ENCODE results near the gene MRPL32.

MRPL32 gene

GRCh38 chr7:42959549-42959948, 27.4 kb downstream of the MRPL32 start:
- Histone ChIP-seq H3K18ac (ENCODE audit: low read length) (no peak overlapping the region), H3K36me3 (replicated peaks in 1 of 2; ENCODE audit: control insufficient read depth in 2 of 2, insufficient read depth in 2 of 2, low read length in 2 of 2) (no peaks in the 10 kb centered on the region), H3K9ac (ENCODE audit: low read depth, low read length, poor library complexity) (no peak overlapping the region), H3K4me1 (ENCODE audit: control insufficient read depth in 2 of 2, insufficient read depth in 1 of 2, low read depth in 1 of 2, low read length in 2 of 2) (no peaks in the 10 kb centered on the region), H3K4me2 (ENCODE audit: insufficient read depth, low read length, poor library complexity, severe bottlenecking) (no peak overlapping the region), H3K14ac (ENCODE audit: low read length) (no peak overlapping the region), H4K8ac (ENCODE audit: low read depth, low read length) (no peak overlapping the region), H3K23ac (ENCODE audit: low read depth, low read length, poor library complexity) (no peak overlapping the region), H3K27ac (replicated peaks; ENCODE audit: low read length) (no peak overlapping the region), H3K79me1 (ENCODE audit: low read depth, low read length) (no peaks in the 10 kb centered on the region), H2AK5ac (ENCODE audit: low read depth, low read length) (no peak overlapping the region), H3K4ac (ENCODE audit: low read length) (no peak overlapping the region), H2AFZ (ENCODE audit: low read length) (no peak overlapping the region), H2BK12ac (ENCODE audit: low read length) (no peak overlapping the region), H4K91ac (ENCODE audit: low read depth, low read length, poor library complexity) (no peak overlapping the region), H2BK5ac (ENCODE audit: low read length) (no peak overlapping the region), H2BK120ac (ENCODE audit: low read depth, low read length) (no peak overlapping the region), H3K27me3 (ENCODE audit: control insufficient read depth in 3 of 3, insufficient read depth in 3 of 3, low read depth in 1 of 3, low read length in 3 of 3) (peaks cover 0 to 7% (median 3%) of the 10 kb centered on the region in 3 experiments), H2BK15ac (ENCODE audit: low read length) (no peak overlapping the region), H3K4me3 (ENCODE audit: low read length in 2 of 2) (no peak overlapping the region), H3K9me3 (replicated peaks in 1 of 2; ENCODE audit: control insufficient read depth in 2 of 2, insufficient read depth in 1 of 2, low read depth in 1 of 2, low read length in 2 of 2) (peaks cover 0 to 9% of the 10 kb centered on the region in 2 donors)
- WGBS, 2 donors (ENCODE audit: extremely low coverage in 2 of 2, insufficient read length in 2 of 2, insufficient replicate concordance in 1 of 2): no CpG with 5 or more reads among the region's 2 CpGs
- DNase-seq (ENCODE audit: low spot score): no peak

GRCh38 chr7:42960762-42961161, 28.6 kb downstream of the MRPL32 start:
- no peak overlapping the region for H3K23ac ChIP-seq (ENCODE audit: low read depth, low read length, poor library complexity)
- no peak overlapping the region for H3K27ac ChIP-seq (replicated peaks; ENCODE audit: low read length)
- no CpG with 5 or more reads among the region's 2 CpGs for WGBS, 2 donors (ENCODE audit: extremely low coverage in 2 of 2, insufficient read length in 2 of 2, insufficient replicate concordance in 1 of 2)
- H2BK5ac ChIP-seq (ENCODE audit: low read length): no peak overlapping the region
- no peak overlapping the region for H2BK120ac ChIP-seq (ENCODE audit: low read depth, low read length)
- H2BK12ac ChIP-seq (ENCODE audit: low read length): no peak overlapping the region
- no peaks in the 10 kb centered on the region for H3K36me3 ChIP-seq (replicated peaks in 1 of 2; ENCODE audit: control insufficient read depth in 2 of 2, insufficient read depth in 2 of 2, low read length in 2 of 2)
- peaks cover 0 to 7% (median 3%) of the 10 kb centered on the region in 3 experiments for H3K27me3 ChIP-seq (ENCODE audit: control insufficient read depth in 3 of 3, insufficient read depth in 3 of 3, low read depth in 1 of 3, low read length in 3 of 3)
- H2BK15ac ChIP-seq (ENCODE audit: low read length): no peak overlapping the region
- no peak for DNase-seq (ENCODE audit: low spot score)
- no peak overlapping the region for H3K4me3 ChIP-seq (ENCODE audit: low read length in 2 of 2)
- no peak overlapping the region for H3K4ac ChIP-seq (ENCODE audit: low read length)
- H2AFZ ChIP-seq (ENCODE audit: low read length): no peak overlapping the region
- H4K91ac ChIP-seq (ENCODE audit: low read depth, low read length, poor library complexity): no peak overlapping the region
- H3K9me3 ChIP-seq (replicated peaks in 1 of 2; ENCODE audit: control insufficient read depth in 2 of 2, insufficient read depth in 1 of 2, low read depth in 1 of 2, low read length in 2 of 2): peaks cover 0 to 9% of the 10 kb centered on the region in 2 donors
- H3K79me1 ChIP-seq (ENCODE audit: low read depth, low read length): no peaks in the 10 kb centered on the region
- H4K8ac ChIP-seq (ENCODE audit: low read depth, low read length): no peak overlapping the region
- no peak overlapping the region for H3K4me2 ChIP-seq (ENCODE audit: insufficient read depth, low read length, poor library complexity, severe bottlenecking)
- no peak overlapping the region for H3K14ac ChIP-seq (ENCODE audit: low read length)
- no peak overlapping the region for H3K9ac ChIP-seq (ENCODE audit: low read depth, low read length, poor library complexity)
- no peaks in the 10 kb centered on the region for H3K4me1 ChIP-seq (ENCODE audit: control insufficient read depth in 2 of 2, insufficient read depth in 1 of 2, low read depth in 1 of 2, low read length in 2 of 2)
- H2AK5ac ChIP-seq (ENCODE audit: low read depth, low read length): no peak overlapping the region
- no peak overlapping the region for H3K18ac ChIP-seq (ENCODE audit: low read length)

GRCh38 chr7:42961170-42961569, 29.0 kb downstream of the MRPL32 start:
- H3K27me3 ChIP-seq (ENCODE audit: control insufficient read depth in 3 of 3, insufficient read depth in 3 of 3, low read depth in 1 of 3, low read length in 3 of 3): peaks cover 0 to 7% (median 3%) of the 10 kb centered on the region in 3 experiments
- H3K9me3 ChIP-seq (replicated peaks in 1 of 2; ENCODE audit: control insufficient read depth in 2 of 2, insufficient read depth in 1 of 2, low read depth in 1 of 2, low read length in 2 of 2): peaks cover 0 to 9% of the 10 kb centered on the region in 2 donors
- no peak overlapping the region for H3K27ac ChIP-seq (replicated peaks; ENCODE audit: low read length)
- H2BK5ac ChIP-seq (ENCODE audit: low read length): no peak overlapping the region
- H2AFZ ChIP-seq (ENCODE audit: low read length): no peak overlapping the region
- no peak overlapping the region for H3K4me3 ChIP-seq (ENCODE audit: low read length in 2 of 2)
- no peak overlapping the region for H2AK5ac ChIP-seq (ENCODE audit: low read depth, low read length)
- H2BK120ac ChIP-seq (ENCODE audit: low read depth, low read length): no peak overlapping the region
- no peak overlapping the region for H3K14ac ChIP-seq (ENCODE audit: low read length)
- H3K9ac ChIP-seq (ENCODE audit: low read depth, low read length, poor library complexity): no peak overlapping the region
- no peak overlapping the region for H3K4me2 ChIP-seq (ENCODE audit: insufficient read depth, low read length, poor library complexity, severe bottlenecking)
- no peak for DNase-seq (ENCODE audit: low spot score)
- H4K91ac ChIP-seq (ENCODE audit: low read depth, low read length, poor library complexity): no peak overlapping the region
- H3K4me1 ChIP-seq (ENCODE audit: control insufficient read depth in 2 of 2, insufficient read depth in 1 of 2, low read depth in 1 of 2, low read length in 2 of 2): no peaks in the 10 kb centered on the region
- H2BK12ac ChIP-seq (ENCODE audit: low read length): no peak overlapping the region
- no peaks in the 10 kb centered on the region for H3K79me1 ChIP-seq (ENCODE audit: low read depth, low read length)
- H4K8ac ChIP-seq (ENCODE audit: low read depth, low read length): no peak overlapping the region
- WGBS, 2 donors (ENCODE audit: extremely low coverage in 2 of 2, insufficient read length in 2 of 2, insufficient replicate concordance in 1 of 2): no CpG with 5 or more reads among the region's 2 CpGs
- no peak overlapping the region for H3K4ac ChIP-seq (ENCODE audit: low read length)
- no peaks in the 10 kb centered on the region for H3K36me3 ChIP-seq (replicated peaks in 1 of 2; ENCODE audit: control insufficient read depth in 2 of 2, insufficient read depth in 2 of 2, low read length in 2 of 2)
- no peak overlapping the region for H2BK15ac ChIP-seq (ENCODE audit: low read length)
- no peak overlapping the region for H3K18ac ChIP-seq (ENCODE audit: low read length)
- H3K23ac ChIP-seq (ENCODE audit: low read depth, low read length, poor library complexity): no peak overlapping the region

- H2AK5ac ChIP-seq (ENCODE audit: low read depth, low read length): no peak overlapping the region
These were observed 32.1 kb downstream of the MRPL32 start for GRCh38 chr7:42964293-42964692.

More at GRCh38 chr7:42964293-42964692, 32.1 kb downstream of the MRPL32 start:
- Histone ChIP-seq H2BK12ac (ENCODE audit: low read length) (no peak overlapping the region), H3K23ac (ENCODE audit: low read depth, low read length, poor library complexity) (no peak overlapping the region), H3K18ac (ENCODE audit: low read length) (no peak overlapping the region), H3K79me1 (ENCODE audit: low read depth, low read length) (no peaks in the 10 kb centered on the region), H3K36me3 (replicated peaks in 1 of 2; ENCODE audit: control insufficient read depth in 2 of 2, insufficient read depth in 2 of 2, low read length in 2 of 2) (no peaks in the 10 kb centered on the region), H3K27me3 (ENCODE audit: control insufficient read depth in 3 of 3, insufficient read depth in 3 of 3, low read depth in 1 of 3, low read length in 3 of 3) (peaks cover 0 to 7% (median 0%) of the 10 kb centered on the region in 3 experiments), H3K4me2 (ENCODE audit: insufficient read depth, low read length, poor library complexity, severe bottlenecking) (no peak overlapping the region), H3K4me1 (ENCODE audit: control insufficient read depth in 2 of 2, insufficient read depth in 1 of 2, low read depth in 1 of 2, low read length in 2 of 2) (no peaks in the 10 kb centered on the region), H3K4ac (ENCODE audit: low read length) (no peak overlapping the region), H2AFZ (ENCODE audit: low read length) (no peak overlapping the region), H3K9me3 (replicated peaks in 1 of 2; ENCODE audit: control insufficient read depth in 2 of 2, insufficient read depth in 1 of 2, low read depth in 1 of 2, low read length in 2 of 2) (peaks cover 0 to 7% of the 10 kb centered on the region in 2 donors), H2BK5ac (ENCODE audit: low read length) (no peak overlapping the region), H4K8ac (ENCODE audit: low read depth, low read length) (no peak overlapping the region), H3K27ac (replicated peaks; ENCODE audit: low read length) (no peak overlapping the region), H2BK120ac (ENCODE audit: low read depth, low read length) (no peak overlapping the region), H3K14ac (ENCODE audit: low read length) (no peak overlapping the region), H4K91ac (ENCODE audit: low read depth, low read length, poor library complexity) (no peak overlapping the region), H2BK15ac (ENCODE audit: low read length) (no peak overlapping the region), H3K9ac (ENCODE audit: low read depth, low read length, poor library complexity) (no peak overlapping the region), H3K4me3 (ENCODE audit: low read length in 2 of 2) (no peak overlapping the region)
- no peak for DNase-seq (ENCODE audit: low spot score)
- no CpG with 5 or more reads among the region's 2 CpGs for WGBS, 2 donors (ENCODE audit: extremely low coverage in 2 of 2, insufficient read length in 2 of 2, insufficient replicate concordance in 1 of 2)

Measured in neuronal stem cell (in vitro differentiated cells).